HepG2 (cell line): ENCODE measurements around the gene IFITM10. TPM values are rescaled to one million over a fixed set of nuclear protein-coding genes. Genes with fewer than 3 reads are reported as not detected.

Source experiments
- CHD2 ChIP-seq: IDR thresholded peaks from 2 replicates; pipeline ENCODE4 v1.6.1; 2011; ENCODE audit warnings: low read depth, low read length, improper control_type of control experiment
- GATAD2A ChIP-seq: IDR thresholded peaks from 2 replicates; pipeline ENCODE4 v1.6.1; 2016
- HDAC6 ChIP-seq: fragments of 200-600 bp; sonication (generic); IDR thresholded peaks from 2 replicates; pipeline ENCODE4 v1.7.0; 2017; ENCODE audit warnings: mild to moderate bottlenecking, antibody characterized with exemption, low read length, low read depth
- IKZF4 ChIP-seq: sonication (generic); formaldehyde crosslinking; IDR thresholded peaks from 2 replicates; pipeline ENCODE4 v1.5.1; 2020; ENCODE audit warnings: borderline replicate concordance, mild to moderate bottlenecking, low read depth, missing genetic modification reagents; ENCODE audit errors: not compliant biosample characterization
- ISX ChIP-seq: sonication (generic); formaldehyde crosslinking; conservative IDR thresholded peaks from 2 replicates; pipeline ENCODE4 v1.5.0; 2020; ENCODE audit warnings: missing genetic modification reagents
- KLF11 ChIP-seq: IDR thresholded peaks from 2 replicates; pipeline ENCODE4 v1.6.1; 2016; ENCODE audit warnings: missing compliant biosample characterization
- NFATC3 ChIP-seq: sonication (generic); formaldehyde crosslinking; IDR thresholded peaks from 2 replicates; pipeline ENCODE4 v1.5.1; 2020; ENCODE audit warnings: mild to moderate bottlenecking, missing genetic modification reagents
- NR3C1 ChIP-seq: sonication (generic); formaldehyde crosslinking; IDR thresholded peaks from 2 replicates; pipeline ENCODE4 v1.4.0; 2020; ENCODE audit warnings: missing genetic modification reagents
- PAF1 ChIP-seq: IDR thresholded peaks from 2 replicates; pipeline ENCODE4 v1.6.1; 2016; ENCODE audit warnings: missing genetic modification reagents, missing compliant biosample characterization
- POLR2G ChIP-seq: fragments of 200-400 bp; formaldehyde crosslinking; IDR thresholded peaks from 2 replicates; pipeline ENCODE4 v1.6.1; 2018; ENCODE audit warnings: mild to moderate bottlenecking, low read depth, low read length, moderate library complexity
- ZIK1 ChIP-seq: sonication (generic); formaldehyde crosslinking; IDR thresholded peaks from 2 replicates; pipeline ENCODE4 v1.5.0; 2020; ENCODE audit warnings: mild to moderate bottlenecking, low read depth, missing genetic modification reagents, borderline replicate concordance
- ZNF224 ChIP-seq: sonication (generic); formaldehyde crosslinking; IDR thresholded peaks from 2 replicates; pipeline ENCODE4 v1.5.0; 2020; ENCODE audit warnings: mild to moderate bottlenecking, missing genetic modification reagents
- ZNF589 ChIP-seq: sonication (generic); formaldehyde crosslinking; conservative IDR thresholded peaks from 2 replicates; pipeline ENCODE4 v1.8.0; 2022; ENCODE audit warnings: mild to moderate bottlenecking, moderate library complexity, missing genetic modification reagents
- ZNF839 ChIP-seq: sonication (generic); formaldehyde crosslinking; IDR thresholded peaks from 2 replicates; pipeline ENCODE4 v1.4.0; 2020; ENCODE audit warnings: missing genetic modification reagents, mild to moderate bottlenecking, borderline replicate concordance
- polyA plus RNA-seq, 8 experiments: library from polyadenylated mRNA; depleted of rRNA in 3 of 8; stranded (reverse) in 7 of 8; unstranded in 1 of 8; fragments of >200 nt; fragmentation: Illumina TruSeq in 4 of 8; extraction: Trizol in 4 of 8; gene quantifications; 2 replicates each; pipeline versions ENCODE4 v1.2.1 to v1.2.3, GENCODE V29; 2011 to 2016; ENCODE audit warnings: low read depth in 4 of 8, missing spikeins in 1 of 8, mixed read lengths in 1 of 8; ENCODE audit not compliant: insufficient read depth in 1 of 8
- total RNA-seq, 5 experiments: library from RNA; depleted of rRNA; stranded (reverse); fragments of >200 nt; fragmentation: Illumina TruSeq; extraction: Trizol; gene quantifications; 2 replicates each; pipeline ENCODE4 v1.2.3, GENCODE V29; 2016; ENCODE audit warnings: low read depth in 1 of 5
- TF ChIP-seq, protein P1 (sequence below): sonication (generic); formaldehyde crosslinking; IDR thresholded peaks from 2 replicates; pipeline ENCODE4 v1.5.0; 2020; ENCODE audit warnings: mild to moderate bottlenecking, missing genetic modification reagents
- TF ChIP-seq, protein P2 (sequence below): sonication (generic); formaldehyde crosslinking; IDR thresholded peaks from 2 replicates; pipeline ENCODE4 v1.5.1; 2020; ENCODE audit warnings: missing genetic modification reagents, mild to moderate bottlenecking, borderline replicate concordance
- TF ChIP-seq, protein P3 (sequence below): sonication (generic); formaldehyde crosslinking; IDR thresholded peaks from 2 replicates; pipeline ENCODE4 v1.4.0; 2020; ENCODE audit warnings: mild to moderate bottlenecking, missing genetic modification reagents
- TF ChIP-seq, protein P4 (sequence below): sonication (generic); formaldehyde crosslinking; IDR thresholded peaks from 2 replicates; pipeline ENCODE4 v1.4.0; 2020; ENCODE audit warnings: missing genetic modification reagents, mild to moderate bottlenecking, borderline replicate concordance
- TF ChIP-seq, protein P5 (sequence below): sonication (generic); formaldehyde crosslinking; IDR thresholded peaks from 2 replicates; pipeline ENCODE4 v1.5.0; 2020; ENCODE audit warnings: missing genetic modification reagents
- TF ChIP-seq, protein P6 (sequence below): sonication (generic); formaldehyde crosslinking; IDR thresholded peaks from 2 replicates; pipeline ENCODE4 v1.4.0; 2020; ENCODE audit warnings: missing genetic modification reagents

Gene IFITM10
- total and polyA plus RNA-seq, 2 of the 13 experiments (the other 11 are each of a cell fraction or from before 2014, with no cell fraction given): 0.09 to 0.13 TPM

DNA sequence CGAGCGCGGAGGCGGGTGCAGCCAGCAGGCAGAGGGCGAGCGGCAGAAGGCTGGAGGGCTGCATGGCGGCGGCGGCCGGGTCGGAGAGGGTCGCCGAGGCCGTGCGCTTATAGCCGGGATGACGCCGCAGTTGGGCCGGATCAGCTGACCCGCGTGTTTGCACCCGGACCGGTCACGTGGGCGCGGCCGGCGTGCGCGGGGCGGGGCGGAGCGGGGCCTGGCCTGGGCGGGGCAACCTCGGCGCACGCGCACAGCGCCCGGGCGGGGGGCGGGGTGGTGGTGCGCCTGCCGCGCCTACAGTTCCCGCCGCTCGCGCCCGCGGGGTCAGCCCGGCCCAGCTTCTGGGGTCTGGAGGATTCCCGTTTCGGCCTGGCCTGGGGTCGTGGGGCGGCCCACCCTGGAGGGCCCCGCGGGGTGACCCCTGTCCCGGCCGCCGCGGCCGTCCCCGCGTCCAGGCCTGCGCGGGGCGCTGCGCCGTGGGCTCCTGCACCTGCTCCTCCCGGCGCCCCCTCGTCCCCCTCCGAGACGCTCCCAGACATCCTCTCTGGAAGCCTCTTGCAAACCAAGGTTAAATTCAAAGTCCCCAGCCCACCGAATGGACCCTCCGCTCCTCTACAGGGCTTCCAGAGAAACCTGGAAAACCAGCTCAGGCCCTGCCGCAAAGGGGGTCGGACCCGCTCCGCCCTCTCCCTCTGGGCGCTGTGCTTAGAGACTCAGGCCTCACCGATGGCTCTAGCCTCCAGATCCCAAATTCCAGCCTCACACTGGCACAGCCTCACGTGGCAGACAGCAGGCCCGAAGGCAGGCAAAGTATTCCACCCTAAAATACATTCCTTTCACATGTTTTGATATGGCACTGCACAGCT, 13.6 kb upstream of the IFITM10 start, which contains the start of gene CTSD (continued):
- TF ChIP-seq, protein P1, sequence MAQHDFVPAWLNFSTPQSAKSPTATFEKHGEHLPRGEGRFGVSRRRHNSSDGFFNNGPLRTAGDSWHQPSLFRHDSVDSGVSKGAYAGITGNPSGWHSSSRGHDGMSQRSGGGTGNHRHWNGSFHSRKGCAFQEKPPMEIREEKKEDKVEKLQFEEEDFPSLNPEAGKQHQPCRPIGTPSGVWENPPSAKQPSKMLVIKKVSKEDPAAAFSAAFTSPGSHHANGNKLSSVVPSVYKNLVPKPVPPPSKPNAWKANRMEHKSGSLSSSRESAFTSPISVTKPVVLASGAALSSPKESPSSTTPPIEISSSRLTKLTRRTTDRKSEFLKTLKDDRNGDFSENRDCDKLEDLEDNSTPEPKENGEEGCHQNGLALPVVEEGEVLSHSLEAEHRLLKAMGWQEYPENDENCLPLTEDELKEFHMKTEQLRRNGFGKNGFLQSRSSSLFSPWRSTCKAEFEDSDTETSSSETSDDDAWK (CRISPR knock-in tag): no peak
- TF ChIP-seq, protein P2, sequence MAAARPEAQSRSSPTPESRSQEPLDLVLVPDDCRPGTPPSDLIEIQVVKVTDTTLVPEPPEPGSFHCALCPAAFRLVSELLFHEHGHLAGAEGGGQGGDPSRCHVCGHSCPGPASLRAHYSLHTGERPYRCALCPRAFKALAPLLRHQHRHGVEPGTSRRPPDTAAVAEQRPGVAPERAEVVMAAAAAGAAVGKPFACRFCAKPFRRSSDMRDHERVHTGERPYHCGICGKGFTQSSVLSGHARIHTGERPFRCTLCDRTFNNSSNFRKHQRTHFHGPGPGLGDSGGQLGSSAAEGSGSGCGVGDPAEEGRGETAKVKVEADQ (CRISPR knock-in tag): 0 out of 2 replicates have a peak, but pooled peaks have one; percentile 66
- no peak for TF ChIP-seq IKZF4
- no peak for TF ChIP-seq NFATC3 (CRISPR knock-in tag)
- TF ChIP-seq NR3C1 (CRISPR knock-in tag): no peak
- TF ChIP-seq, protein P3, sequence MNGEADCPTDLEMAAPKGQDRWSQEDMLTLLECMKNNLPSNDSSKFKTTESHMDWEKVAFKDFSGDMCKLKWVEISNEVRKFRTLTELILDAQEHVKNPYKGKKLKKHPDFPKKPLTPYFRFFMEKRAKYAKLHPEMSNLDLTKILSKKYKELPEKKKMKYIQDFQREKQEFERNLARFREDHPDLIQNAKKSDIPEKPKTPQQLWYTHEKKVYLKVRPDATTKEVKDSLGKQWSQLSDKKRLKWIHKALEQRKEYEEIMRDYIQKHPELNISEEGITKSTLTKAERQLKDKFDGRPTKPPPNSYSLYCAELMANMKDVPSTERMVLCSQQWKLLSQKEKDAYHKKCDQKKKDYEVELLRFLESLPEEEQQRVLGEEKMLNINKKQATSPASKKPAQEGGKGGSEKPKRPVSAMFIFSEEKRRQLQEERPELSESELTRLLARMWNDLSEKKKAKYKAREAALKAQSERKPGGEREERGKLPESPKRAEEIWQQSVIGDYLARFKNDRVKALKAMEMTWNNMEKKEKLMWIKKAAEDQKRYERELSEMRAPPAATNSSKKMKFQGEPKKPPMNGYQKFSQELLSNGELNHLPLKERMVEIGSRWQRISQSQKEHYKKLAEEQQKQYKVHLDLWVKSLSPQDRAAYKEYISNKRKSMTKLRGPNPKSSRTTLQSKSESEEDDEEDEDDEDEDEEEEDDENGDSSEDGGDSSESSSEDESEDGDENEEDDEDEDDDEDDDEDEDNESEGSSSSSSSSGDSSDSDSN: no peak; the same call in 1 of the 2 replicates
- TF ChIP-seq, protein P4, sequence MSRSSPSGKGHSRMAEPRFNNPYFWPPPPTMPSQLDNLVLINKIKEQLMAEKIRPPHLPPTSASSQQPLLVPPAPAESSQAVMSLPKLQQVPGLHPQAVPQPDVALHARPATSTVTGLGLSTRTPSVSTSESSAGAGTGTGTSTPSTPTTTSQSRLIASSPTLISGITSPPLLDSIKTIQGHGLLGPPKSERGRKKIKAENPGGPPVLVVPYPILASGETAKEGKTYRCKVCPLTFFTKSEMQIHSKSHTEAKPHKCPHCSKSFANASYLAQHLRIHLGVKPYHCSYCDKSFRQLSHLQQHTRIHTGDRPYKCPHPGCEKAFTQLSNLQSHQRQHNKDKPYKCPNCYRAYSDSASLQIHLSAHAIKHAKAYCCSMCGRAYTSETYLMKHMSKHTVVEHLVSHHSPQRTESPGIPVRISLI (CRISPR knock-in tag): no peak
- no peak for TF ChIP-seq ISX
- TF ChIP-seq, protein P5, sequence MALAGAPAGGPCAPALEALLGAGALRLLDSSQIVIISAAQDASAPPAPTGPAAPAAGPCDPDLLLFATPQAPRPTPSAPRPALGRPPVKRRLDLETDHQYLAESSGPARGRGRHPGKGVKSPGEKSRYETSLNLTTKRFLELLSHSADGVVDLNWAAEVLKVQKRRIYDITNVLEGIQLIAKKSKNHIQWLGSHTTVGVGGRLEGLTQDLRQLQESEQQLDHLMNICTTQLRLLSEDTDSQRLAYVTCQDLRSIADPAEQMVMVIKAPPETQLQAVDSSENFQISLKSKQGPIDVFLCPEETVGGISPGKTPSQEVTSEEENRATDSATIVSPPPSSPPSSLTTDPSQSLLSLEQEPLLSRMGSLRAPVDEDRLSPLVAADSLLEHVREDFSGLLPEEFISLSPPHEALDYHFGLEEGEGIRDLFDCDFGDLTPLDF: no peak
- no peak for TF ChIP-seq HDAC6
- TF ChIP-seq ZIK1 (CRISPR knock-in tag): 0 out of 2 replicates have a peak, but pooled peaks have one; percentile 42
- TF ChIP-seq ZNF589: no peak
- TF ChIP-seq KLF11 (CRISPR knock-in tag): no peak
- TF ChIP-seq POLR2G: peak; percentile 66
- TF ChIP-seq GATAD2A (CRISPR knock-in tag): no peak
- TF ChIP-seq, protein P6, sequence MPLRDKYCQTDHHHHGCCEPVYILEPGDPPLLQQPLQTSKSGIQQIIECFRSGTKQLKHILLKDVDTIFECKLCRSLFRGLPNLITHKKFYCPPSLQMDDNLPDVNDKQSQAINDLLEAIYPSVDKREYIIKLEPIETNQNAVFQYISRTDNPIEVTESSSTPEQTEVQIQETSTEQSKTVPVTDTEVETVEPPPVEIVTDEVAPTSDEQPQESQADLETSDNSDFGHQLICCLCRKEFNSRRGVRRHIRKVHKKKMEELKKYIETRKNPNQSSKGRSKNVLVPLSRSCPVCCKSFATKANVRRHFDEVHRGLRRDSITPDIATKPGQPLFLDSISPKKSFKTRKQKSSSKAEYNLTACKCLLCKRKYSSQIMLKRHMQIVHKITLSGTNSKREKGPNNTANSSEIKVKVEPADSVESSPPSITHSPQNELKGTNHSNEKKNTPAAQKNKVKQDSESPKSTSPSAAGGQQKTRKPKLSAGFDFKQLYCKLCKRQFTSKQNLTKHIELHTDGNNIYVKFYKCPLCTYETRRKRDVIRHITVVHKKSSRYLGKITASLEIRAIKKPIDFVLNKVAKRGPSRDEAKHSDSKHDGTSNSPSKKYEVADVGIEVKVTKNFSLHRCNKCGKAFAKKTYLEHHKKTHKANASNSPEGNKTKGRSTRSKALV (CRISPR knock-in tag): no peak
- TF ChIP-seq CHD2: no peak
- TF ChIP-seq PAF1 (CRISPR knock-in tag): no peak
- no peak for TF ChIP-seq ZNF839
- no peak for TF ChIP-seq ZNF224 (CRISPR knock-in tag)
